ENCODE measurements around the gene TGM5.

DNA sequence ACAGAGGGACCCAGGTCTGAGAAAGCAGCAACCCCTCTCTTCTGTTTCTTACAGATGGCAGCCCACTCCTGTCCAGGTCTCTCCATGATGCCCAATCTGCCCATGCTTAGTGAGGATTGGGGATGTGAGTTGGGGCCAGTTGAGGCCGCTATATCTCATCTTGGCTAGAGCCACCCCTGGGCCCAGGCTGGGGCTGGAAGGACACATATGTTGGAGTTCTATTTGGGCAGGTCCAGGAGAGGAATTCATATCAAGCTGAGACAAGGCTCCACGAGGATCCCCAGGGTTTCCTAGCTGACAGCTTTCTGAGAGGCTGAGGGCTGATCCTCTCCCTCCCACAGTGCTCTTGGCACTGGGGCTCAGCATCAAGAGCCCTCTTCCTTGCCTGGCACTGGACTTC lies 11.4 kb downstream of the TGM5 start:
- TF ChIP-seq, protein P1, sequence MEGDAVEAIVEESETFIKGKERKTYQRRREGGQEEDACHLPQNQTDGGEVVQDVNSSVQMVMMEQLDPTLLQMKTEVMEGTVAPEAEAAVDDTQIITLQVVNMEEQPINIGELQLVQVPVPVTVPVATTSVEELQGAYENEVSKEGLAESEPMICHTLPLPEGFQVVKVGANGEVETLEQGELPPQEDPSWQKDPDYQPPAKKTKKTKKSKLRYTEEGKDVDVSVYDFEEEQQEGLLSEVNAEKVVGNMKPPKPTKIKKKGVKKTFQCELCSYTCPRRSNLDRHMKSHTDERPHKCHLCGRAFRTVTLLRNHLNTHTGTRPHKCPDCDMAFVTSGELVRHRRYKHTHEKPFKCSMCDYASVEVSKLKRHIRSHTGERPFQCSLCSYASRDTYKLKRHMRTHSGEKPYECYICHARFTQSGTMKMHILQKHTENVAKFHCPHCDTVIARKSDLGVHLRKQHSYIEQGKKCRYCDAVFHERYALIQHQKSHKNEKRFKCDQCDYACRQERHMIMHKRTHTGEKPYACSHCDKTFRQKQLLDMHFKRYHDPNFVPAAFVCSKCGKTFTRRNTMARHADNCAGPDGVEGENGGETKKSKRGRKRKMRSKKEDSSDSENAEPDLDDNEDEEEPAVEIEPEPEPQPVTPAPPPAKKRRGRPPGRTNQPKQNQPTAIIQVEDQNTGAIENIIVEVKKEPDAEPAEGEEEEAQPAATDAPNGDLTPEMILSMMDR (conservative IDR thresholded peaks at IDR 0.05): no peak
- no peak for TF ChIP-seq ZFX (IDR thresholded peaks at IDR 0.05)
